H9 (cell line): ENCODE measurements around the gene CHST1. TPM values are rescaled to one million over a fixed set of nuclear protein-coding genes. Genes with fewer than 3 reads are reported as not detected.

Source experiments
- DNase-seq: peaks from one replicate; pipeline ENCODE4 v3.0.0-alpha.2; 2017
- H2AFZ ChIP-seq: one replicate; pipeline ENCODE4 v1.6.1; 2013; ENCODE audit warnings: mild to moderate bottlenecking, low read length, control low read depth, moderate library complexity
- H2AK5ac ChIP-seq: 2 replicates; pipeline ENCODE4 v1.6.1; 2013; ENCODE audit warnings: low read length, control low read depth, mixed read lengths; ENCODE audit not compliant: insufficient read length
- H2BK120ac ChIP-seq: one replicate; pipeline ENCODE4 v1.6.1; 2013; ENCODE audit warnings: low read depth, mild to moderate bottlenecking, low read length, control low read depth, inconsistent platforms; ENCODE audit not compliant: poor library complexity, severe bottlenecking
- H2BK12ac ChIP-seq: 2 replicates; pipeline ENCODE4 v1.6.1; 2013; ENCODE audit warnings: low read length, control low read depth, mixed read lengths, low read depth; ENCODE audit not compliant: insufficient read length
- H2BK15ac ChIP-seq: 2 replicates; pipeline ENCODE4 v1.6.1; 2013; ENCODE audit warnings: low read depth, low read length, control low read depth
- H2BK20ac ChIP-seq: one replicate; pipeline ENCODE4 v1.6.1; 2013; ENCODE audit warnings: low read depth, mild to moderate bottlenecking, low read length, control low read depth, inconsistent platforms; ENCODE audit not compliant: poor library complexity, severe bottlenecking
- H2BK5ac ChIP-seq: 2 replicates; pipeline ENCODE4 v1.6.1; 2013; ENCODE audit warnings: low read length, control low read depth, mixed read lengths; ENCODE audit not compliant: insufficient read length
- H3K14ac ChIP-seq: 2 replicates; pipeline ENCODE4 v1.6.1; 2013; ENCODE audit warnings: low read length, control low read depth; ENCODE audit not compliant: insufficient read depth
- H3K18ac ChIP-seq: 2 replicates; pipeline ENCODE4 v1.6.1; 2013; ENCODE audit warnings: low read depth, mild to moderate bottlenecking, mixed read lengths, low read length, control low read depth; ENCODE audit not compliant: insufficient read length
- H3K23ac ChIP-seq: 2 replicates; pipeline ENCODE4 v1.6.1; 2013; ENCODE audit warnings: low read length, control low read depth, mixed read lengths, low read depth; ENCODE audit not compliant: insufficient read length
- H3K23me2 ChIP-seq: 2 replicates; pipeline ENCODE4 v1.6.1; 2013; ENCODE audit warnings: low read depth, mild to moderate bottlenecking, mixed read lengths, low read length, control low read depth; ENCODE audit not compliant: insufficient read length, poor library complexity, severe bottlenecking
- H3K27ac ChIP-seq: 2 replicates; pipeline ENCODE4 v1.5.1; 2013; ENCODE audit warnings: low read length, control low read depth, mixed read lengths, low read depth; ENCODE audit not compliant: insufficient read length
- H3K27me3 ChIP-seq: 2 replicates; pipeline ENCODE4 v1.6.1; 2013; ENCODE audit warnings: low read length, control low read depth, inconsistent platforms; ENCODE audit not compliant: insufficient read depth
- H3K4ac ChIP-seq: 2 replicates; pipeline ENCODE4 v1.6.1; 2013; ENCODE audit warnings: low read depth, mild to moderate bottlenecking, control low read depth, inconsistent platforms, low read length, moderate library complexity
- H3K4me1 ChIP-seq: 2 replicates; pipeline ENCODE4 v1.6.1; 2013; ENCODE audit warnings: low read length, control low read depth, inconsistent platforms; ENCODE audit not compliant: insufficient read depth
- H3K4me2 ChIP-seq: 2 replicates; pipeline ENCODE4 v1.6.1; 2013; ENCODE audit warnings: low read length, control low read depth, mixed read lengths; ENCODE audit not compliant: insufficient read length, insufficient read depth
- H3K56ac ChIP-seq: 2 replicates; pipeline ENCODE4 v1.6.1; 2013; ENCODE audit warnings: low read depth, mild to moderate bottlenecking, mixed read lengths, low read length, control low read depth; ENCODE audit not compliant: insufficient read length
- H3K79me1 ChIP-seq: 2 replicates; pipeline ENCODE4 v1.6.1; 2013; ENCODE audit warnings: low read depth, mild to moderate bottlenecking, moderate library complexity, low read length, control low read depth, inconsistent platforms; ENCODE audit not compliant: insufficient read depth, poor library complexity, severe bottlenecking
- H3K79me2 ChIP-seq: 2 replicates; pipeline ENCODE4 v1.6.1; 2013; ENCODE audit warnings: low read length, control low read depth, inconsistent platforms; ENCODE audit not compliant: insufficient read depth
- H3K9ac ChIP-seq: 2 replicates; pipeline ENCODE4 v1.6.1; 2013; ENCODE audit warnings: low read length, control low read depth, mixed read lengths; ENCODE audit not compliant: insufficient read length; ENCODE audit errors: extremely low read depth
- H3K9me3 ChIP-seq: one replicate; pipeline ENCODE4 v1.6.1; 2013; ENCODE audit warnings: low read depth, low read length, inconsistent platforms; ENCODE audit not compliant: control insufficient read depth
- H3T11ph ChIP-seq: one replicate; pipeline ENCODE4 v1.6.1; 2013; ENCODE audit warnings: mild to moderate bottlenecking, low read length, control low read depth, inconsistent platforms
- H4K20me1 ChIP-seq: one replicate; pipeline ENCODE4 v1.6.1; 2013; ENCODE audit not compliant: control insufficient read depth, insufficient read length, insufficient read depth
- H4K5ac ChIP-seq: 2 replicates; pipeline ENCODE4 v1.6.1; 2013; ENCODE audit warnings: low read depth, mild to moderate bottlenecking, mixed read lengths, low read length, control low read depth; ENCODE audit not compliant: insufficient read length
- H4K8ac ChIP-seq: replicated peaks from 2 replicates; pipeline ENCODE4 v1.6.1; 2013; ENCODE audit warnings: low read length, control low read depth, mixed read lengths, low read depth; ENCODE audit not compliant: insufficient read length
- H4K91ac ChIP-seq: 2 replicates; pipeline ENCODE4 v1.6.1; 2013; ENCODE audit warnings: low read depth, mild to moderate bottlenecking, moderate library complexity, mixed read lengths, low read length, control low read depth; ENCODE audit not compliant: insufficient read length
- H3K27ac Mint-ChIP-seq, 3 experiments: 2 replicates in 2 of 3; 3 replicates in 1 of 3; pipeline ENCODE4 v1.8.0; 2020 to 2021; ENCODE audit warnings: mixed read lengths in 3 of 3, mild to moderate bottlenecking in 1 of 3, moderate library complexity in 1 of 3
- H3K27me3 Mint-ChIP-seq: 2 replicates; pipeline ENCODE4 v1.8.0; 2021; ENCODE audit warnings: low read depth, mild to moderate bottlenecking, moderate library complexity, mixed read lengths
- H3K36me3 Mint-ChIP-seq, 3 experiments: 2 replicates in 2 of 3; 3 replicates in 1 of 3; pipeline ENCODE4 v1.8.0; 2020 to 2021; ENCODE audit warnings: low read depth in 3 of 3, mixed read lengths in 3 of 3; ENCODE audit not compliant: insufficient read depth in 1 of 3
- H3K4me1 Mint-ChIP-seq, 2 experiments: 2 replicates each; pipeline ENCODE4 v1.8.0; 2020; ENCODE audit warnings: mixed read lengths in 2 of 2
- H3K4me3 Mint-ChIP-seq, 2 experiments: 2 replicates in 1 of 2; 3 replicates in 1 of 2; pipeline ENCODE4 v1.8.0; 2020 to 2021; ENCODE audit warnings: mild to moderate bottlenecking in 2 of 2, mixed read lengths in 2 of 2, moderate library complexity in 1 of 2
- H3K9me3 Mint-ChIP-seq, 2 experiments: 2 replicates in 1 of 2; 3 replicates in 1 of 2; pipeline ENCODE4 v1.8.0; 2020; ENCODE audit warnings: mild to moderate bottlenecking in 2 of 2, mixed read lengths in 2 of 2, moderate library complexity in 1 of 2
- WGBS: extraction: QIAGEN DNeasy Blood & Tissue Kit; methylation state at CpG from one replicate; pipeline ENCODE4 v1.1.7; 2013; ENCODE audit warnings: missing lambda C conversion rate, low lambda C conversion rate, mixed read lengths; ENCODE audit not compliant: insufficient read length; ENCODE audit errors: extremely low coverage; 5-methylcytosine and 5-hydroxymethylcytosine counted together
- total RNA-seq: library from RNA; stranded (reverse); gene quantifications from 2 replicates; pipeline ENCODE4 v1.2.1, GENCODE V29; 2021
- TF ChIP-seq, protein P1 (sequence below): fragments of 200-600 bp; sonication (generic); conservative IDR thresholded peaks from 3 replicates; pipeline ENCODE4 v1.8.0; 2021; ENCODE audit warnings: antibody characterized with exemption, mild to moderate bottlenecking

Gene CHST1
- total RNA-seq, 1 experiment from 2014 or later: 0.57 TPM

- Histone ChIP-seq H4K8ac (no peak overlapping the region), H4K5ac (no peak overlapping the region), H3K4ac (no peak overlapping the region), H3T11ph (no peak overlapping the region), H3K9ac (no peak overlapping the region), H3K9me3 (no peaks in the 10 kb centered on the region), H3K14ac (no peak overlapping the region), H2BK20ac (no peak overlapping the region), H2AK5ac (no peak overlapping the region), H4K20me1 (no peaks in the 10 kb centered on the region), H3K27ac (no peak overlapping the region), H3K56ac (no peak overlapping the region), H3K79me2 (no peaks in the 10 kb centered on the region), H3K4me1 (no peaks in the 10 kb centered on the region), H3K18ac (no peak overlapping the region), H2BK15ac (no peak overlapping the region), H3K23me2 (no peaks in the 10 kb centered on the region), H2BK12ac (no peak overlapping the region), H2BK5ac (no peak overlapping the region), H3K23ac (no peak overlapping the region), H2BK120ac (no peak overlapping the region), H3K27me3 (no peaks in the 10 kb centered on the region), H4K91ac (no peak overlapping the region), H3K79me1 (no peaks in the 10 kb centered on the region), H3K4me2 (no peak overlapping the region), H2AFZ (no peak overlapping the region)
- H3K9me3 Mint-ChIP-seq: peaks cover 2 to 9% of the 10 kb centered on the region in 2 experiments; a peak in 3 of 5 replicates
- H3K36me3 Mint-ChIP-seq: peaks cover 0 to 2% (median 2%) of the 10 kb centered on the region in 3 experiments; a peak in 2 of 7 replicates
- TF ChIP-seq, protein P1, sequence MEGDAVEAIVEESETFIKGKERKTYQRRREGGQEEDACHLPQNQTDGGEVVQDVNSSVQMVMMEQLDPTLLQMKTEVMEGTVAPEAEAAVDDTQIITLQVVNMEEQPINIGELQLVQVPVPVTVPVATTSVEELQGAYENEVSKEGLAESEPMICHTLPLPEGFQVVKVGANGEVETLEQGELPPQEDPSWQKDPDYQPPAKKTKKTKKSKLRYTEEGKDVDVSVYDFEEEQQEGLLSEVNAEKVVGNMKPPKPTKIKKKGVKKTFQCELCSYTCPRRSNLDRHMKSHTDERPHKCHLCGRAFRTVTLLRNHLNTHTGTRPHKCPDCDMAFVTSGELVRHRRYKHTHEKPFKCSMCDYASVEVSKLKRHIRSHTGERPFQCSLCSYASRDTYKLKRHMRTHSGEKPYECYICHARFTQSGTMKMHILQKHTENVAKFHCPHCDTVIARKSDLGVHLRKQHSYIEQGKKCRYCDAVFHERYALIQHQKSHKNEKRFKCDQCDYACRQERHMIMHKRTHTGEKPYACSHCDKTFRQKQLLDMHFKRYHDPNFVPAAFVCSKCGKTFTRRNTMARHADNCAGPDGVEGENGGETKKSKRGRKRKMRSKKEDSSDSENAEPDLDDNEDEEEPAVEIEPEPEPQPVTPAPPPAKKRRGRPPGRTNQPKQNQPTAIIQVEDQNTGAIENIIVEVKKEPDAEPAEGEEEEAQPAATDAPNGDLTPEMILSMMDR: no peak
- WGBS: no CpG with 5 or more reads among the region's 8 CpGs
- no peak for DNase-seq
- H3K4me1 Mint-ChIP-seq: peaks cover 12 to 21% of the 10 kb centered on the region in 2 experiments
- no peak overlapping the region for H3K4me3 Mint-ChIP-seq
- peaks cover 2% of the 10 kb centered on the region for H3K27me3 Mint-ChIP-seq
- H3K27ac Mint-ChIP-seq: no peak overlapping the region
Measured at GRCh38 chr11:45616802-45617549, 48.4 kb downstream of the CHST1 start.
